Lower leg skin (tissue), 3 donors: ENCODE results near the gene ZFPM1.

Source experiments
- CTCF ChIP-seq, 3 donors: fragments of 450-650 bp; IDR thresholded peaks; one replicate each; pipeline ENCODE4 v1.5.1; 2016; ENCODE audit warnings: antibody characterized with exemption in 3 of 3, mild to moderate bottlenecking in 3 of 3, moderate library complexity in 2 of 3
- POLR2A ChIP-seq, 2 donors: fragments of 450-650 bp; IDR thresholded peaks; one replicate each; pipeline ENCODE4 v1.6.1; 2016 to 2017; ENCODE audit warnings: antibody characterized with exemption in 2 of 2, mild to moderate bottlenecking in 1 of 2, moderate library complexity in 1 of 2

- TF ChIP-seq CTCF (IDR thresholded peaks at IDR 0.05) (no peak), POLR2A (IDR thresholded peaks at IDR 0.05) (no peak)
Measured at GRCh38 chr16:88516601-88517061, 63.6 kb downstream of the ZFPM1 start.
